ENCODE measurements around the gene TCF7. TPM values are rescaled to one million over a fixed set of nuclear protein-coding genes. Genes with fewer than 3 reads are reported as not detected.
A peak's percentile ranks its signal among the peaks of the same experiment; 100 is the strongest.

The TCF7 gene
- total and polyA plus RNA-seq, 2 of the 13 experiments (the other 11 are each of a cell fraction or from before 2014, with no cell fraction given): 6.3 to 6.8 TPM

GRCh38 chr5:134098690-134099089 lies 15.8 kb upstream of the TCF7 start (continued):
- peak; percentile 93 for TF ChIP-seq MED1 (CRISPR knock-in tag; IDR thresholded peaks at IDR 0.05)
- TF ChIP-seq, protein P1, sequence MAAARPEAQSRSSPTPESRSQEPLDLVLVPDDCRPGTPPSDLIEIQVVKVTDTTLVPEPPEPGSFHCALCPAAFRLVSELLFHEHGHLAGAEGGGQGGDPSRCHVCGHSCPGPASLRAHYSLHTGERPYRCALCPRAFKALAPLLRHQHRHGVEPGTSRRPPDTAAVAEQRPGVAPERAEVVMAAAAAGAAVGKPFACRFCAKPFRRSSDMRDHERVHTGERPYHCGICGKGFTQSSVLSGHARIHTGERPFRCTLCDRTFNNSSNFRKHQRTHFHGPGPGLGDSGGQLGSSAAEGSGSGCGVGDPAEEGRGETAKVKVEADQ (CRISPR knock-in tag; IDR thresholded peaks at IDR 0.05; ENCODE audit: borderline replicate concordance): no peak
- peak; percentile 92; the same call in 1 of the 2 replicates for TF ChIP-seq NCOA1 (CRISPR knock-in tag; IDR thresholded peaks at IDR 0.05)
- 0 out of 2 replicates have a peak, but pooled peaks have one; percentile 45 for TF ChIP-seq ELF1 (CRISPR knock-in tag; IDR thresholded peaks at IDR 0.05)
- peak; percentile 93 for TF ChIP-seq IRF2 (CRISPR knock-in tag; IDR thresholded peaks at IDR 0.05)
- TF ChIP-seq ZBTB38 (CRISPR knock-in tag; IDR thresholded peaks at IDR 0.05): 0 out of 2 replicates have a peak, but pooled peaks have one; percentile 29
- peak; percentile 96 for TF ChIP-seq TBL1XR1 (IDR thresholded peaks at IDR 0.05; ENCODE audit: borderline replicate concordance, low read length, partially characterized antibody)
- peak; percentile 53; the same call in 1 of the 2 replicates for TF ChIP-seq POGK (CRISPR knock-in tag; conservative IDR thresholded peaks at IDR 0.05)
- no peak for TF ChIP-seq CERS6 (CRISPR knock-in tag; IDR thresholded peaks at IDR 0.05)
- TF ChIP-seq RFXAP (CRISPR knock-in tag; IDR thresholded peaks at IDR 0.05; ENCODE audit: borderline replicate concordance): 0 out of 2 replicates have a peak, but pooled peaks have one; percentile 62
- peak; percentile 91 for TF ChIP-seq NR2C2 (CRISPR knock-in tag; IDR thresholded peaks at IDR 0.05; ENCODE audit: borderline replicate concordance)
- TF ChIP-seq, protein P2, sequence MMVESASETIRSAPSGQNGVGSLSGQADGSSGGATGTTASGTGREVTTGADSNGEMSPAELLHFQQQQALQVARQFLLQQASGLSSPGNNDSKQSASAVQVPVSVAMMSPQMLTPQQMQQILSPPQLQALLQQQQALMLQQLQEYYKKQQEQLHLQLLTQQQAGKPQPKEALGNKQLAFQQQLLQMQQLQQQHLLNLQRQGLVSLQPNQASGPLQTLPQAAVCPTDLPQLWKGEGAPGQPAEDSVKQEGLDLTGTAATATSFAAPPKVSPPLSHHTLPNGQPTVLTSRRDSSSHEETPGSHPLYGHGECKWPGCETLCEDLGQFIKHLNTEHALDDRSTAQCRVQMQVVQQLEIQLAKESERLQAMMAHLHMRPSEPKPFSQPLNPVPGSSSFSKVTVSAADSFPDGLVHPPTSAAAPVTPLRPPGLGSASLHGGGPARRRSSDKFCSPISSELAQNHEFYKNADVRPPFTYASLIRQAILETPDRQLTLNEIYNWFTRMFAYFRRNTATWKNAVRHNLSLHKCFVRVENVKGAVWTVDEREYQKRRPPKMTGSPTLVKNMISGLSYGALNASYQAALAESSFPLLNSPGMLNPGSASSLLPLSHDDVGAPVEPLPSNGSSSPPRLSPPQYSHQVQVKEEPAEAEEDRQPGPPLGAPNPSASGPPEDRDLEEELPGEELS (CRISPR knock-in tag; IDR thresholded peaks at IDR 0.05): peak; percentile 82
- no peak for TF ChIP-seq ZNF224 (CRISPR knock-in tag; IDR thresholded peaks at IDR 0.05)
- peak; percentile 86 for TF ChIP-seq ASH2L (IDR thresholded peaks at IDR 0.05; ENCODE audit: insufficient read length, low read depth, low read length)
- peak; percentile 83 for TF ChIP-seq PPARG (CRISPR knock-in tag; conservative IDR thresholded peaks at IDR 0.05)
- TF ChIP-seq THRA (CRISPR knock-in tag; IDR thresholded peaks at IDR 0.05; ENCODE audit: borderline replicate concordance): peak; percentile 97
- TF ChIP-seq ATF6 (CRISPR knock-in tag; conservative IDR thresholded peaks at IDR 0.05): no peak
- TF ChIP-seq MTA1 (CRISPR knock-in tag; IDR thresholded peaks at IDR 0.05; ENCODE audit: borderline replicate concordance): peak; percentile 93
- TF ChIP-seq TOE1 (CRISPR knock-in tag; IDR thresholded peaks at IDR 0.05): peak; percentile 52; the same call in 1 of the 2 replicates
- TF ChIP-seq ZNF496 (CRISPR knock-in tag; IDR thresholded peaks at IDR 0.05; ENCODE audit: insufficient replicate concordance): no peak

All from HepG2 (cell line).